ENCODE data around the gene RNASEH2A. TPM values are rescaled to one million over a fixed set of nuclear protein-coding genes. Genes with fewer than 3 reads are reported as not detected.

RNASEH2A gene
- 16.9 TPM for total RNA-seq

DNA sequence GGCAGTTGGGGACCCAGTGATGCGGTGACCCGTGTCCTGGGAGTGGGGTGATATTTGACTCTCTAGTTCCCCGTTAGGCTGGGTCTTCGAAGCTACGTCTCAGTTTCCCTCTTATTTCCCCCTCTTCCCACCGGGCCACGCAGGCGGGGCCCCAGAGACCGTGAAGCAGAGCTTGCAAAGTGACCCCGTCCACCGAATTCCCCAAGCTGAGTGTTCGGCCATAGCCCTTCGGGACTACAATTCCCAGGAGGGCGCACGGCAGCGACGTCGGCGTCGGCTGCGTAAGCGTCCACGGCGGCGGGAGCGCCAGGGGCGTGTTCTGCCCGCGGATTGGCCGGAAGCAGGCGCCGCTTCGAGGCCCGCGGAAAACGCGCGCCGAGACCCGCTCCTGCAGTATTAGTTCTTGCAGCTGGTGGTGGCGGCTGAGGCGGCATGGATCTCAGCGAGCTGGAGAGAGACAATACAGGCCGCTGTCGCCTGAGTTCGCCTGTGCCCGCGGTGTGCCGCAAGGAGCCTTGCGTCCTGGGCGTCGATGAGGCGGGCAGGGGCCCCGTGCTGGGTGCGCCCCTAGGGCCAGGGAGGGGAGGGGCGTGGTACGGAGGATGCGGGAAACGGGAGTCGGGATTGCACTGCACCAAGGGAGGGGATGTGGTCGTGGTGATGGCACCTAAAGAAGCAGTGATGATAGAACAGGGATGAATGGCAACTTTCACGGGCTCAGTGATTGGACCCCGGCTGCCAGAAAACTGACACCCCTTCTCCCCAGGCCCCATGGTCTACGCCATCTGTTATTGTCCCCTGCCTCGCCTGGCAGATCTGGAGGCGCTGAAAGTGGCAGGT, at the start of gene RNASEH2A:
TSS of gene RNASEH2A (plus strand) at position 343 of the 840 bp plus-strand sequence. CDS start at position 433, 90 bp downstream.

DNA sequence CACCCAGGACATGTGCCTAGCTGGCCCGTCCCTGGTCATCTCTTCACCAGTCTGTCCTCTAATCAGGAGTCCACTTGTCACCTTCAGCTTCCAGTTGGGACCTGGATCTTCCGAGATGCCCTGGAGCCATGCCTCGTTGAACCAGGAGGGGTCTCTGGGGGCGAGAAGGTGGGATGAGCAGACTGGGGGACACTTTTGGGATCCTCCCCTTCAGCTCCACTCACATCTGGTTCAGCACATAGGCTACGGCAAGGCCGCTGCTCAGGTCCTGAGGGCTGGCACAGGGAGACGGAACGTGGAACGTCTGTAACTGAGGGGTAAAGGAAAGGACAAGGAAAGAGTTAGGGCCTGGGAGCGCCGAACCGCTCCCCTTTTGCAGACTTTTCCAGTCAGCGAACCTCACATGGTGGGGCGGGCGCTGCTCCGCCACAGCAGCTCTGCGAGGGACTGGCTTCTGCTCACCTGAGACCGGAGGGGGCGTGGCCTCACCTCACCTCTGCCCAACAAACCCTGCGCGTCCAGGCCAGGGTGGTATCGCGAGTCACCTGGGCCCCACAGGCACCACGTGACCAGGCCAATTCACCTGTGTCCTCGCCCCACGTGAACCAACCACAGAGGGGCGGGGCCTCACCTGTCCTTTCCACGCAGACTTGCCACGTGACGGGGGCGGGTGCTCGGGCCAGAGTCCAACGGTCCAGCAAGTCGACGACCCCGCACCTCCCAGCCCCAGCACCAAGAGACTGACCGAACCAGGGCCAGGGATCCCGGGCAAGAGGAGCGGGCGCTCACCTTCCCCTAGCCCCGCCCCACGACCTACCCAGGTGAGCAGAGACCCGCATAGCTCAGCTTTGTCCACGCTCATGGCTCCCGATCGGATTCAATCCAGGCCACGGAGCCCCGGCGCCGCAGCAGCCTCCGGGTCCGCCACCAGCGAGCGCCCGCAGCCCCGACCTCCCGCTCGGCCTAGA, 31.5 kb upstream of the RNASEH2A start, which contains the start of gene HOOK2:
TSS of gene HOOK2 (minus strand) at position 965 of the 968 bp plus-strand sequence. CDS start at position 862, 103 bp downstream.

DNA sequence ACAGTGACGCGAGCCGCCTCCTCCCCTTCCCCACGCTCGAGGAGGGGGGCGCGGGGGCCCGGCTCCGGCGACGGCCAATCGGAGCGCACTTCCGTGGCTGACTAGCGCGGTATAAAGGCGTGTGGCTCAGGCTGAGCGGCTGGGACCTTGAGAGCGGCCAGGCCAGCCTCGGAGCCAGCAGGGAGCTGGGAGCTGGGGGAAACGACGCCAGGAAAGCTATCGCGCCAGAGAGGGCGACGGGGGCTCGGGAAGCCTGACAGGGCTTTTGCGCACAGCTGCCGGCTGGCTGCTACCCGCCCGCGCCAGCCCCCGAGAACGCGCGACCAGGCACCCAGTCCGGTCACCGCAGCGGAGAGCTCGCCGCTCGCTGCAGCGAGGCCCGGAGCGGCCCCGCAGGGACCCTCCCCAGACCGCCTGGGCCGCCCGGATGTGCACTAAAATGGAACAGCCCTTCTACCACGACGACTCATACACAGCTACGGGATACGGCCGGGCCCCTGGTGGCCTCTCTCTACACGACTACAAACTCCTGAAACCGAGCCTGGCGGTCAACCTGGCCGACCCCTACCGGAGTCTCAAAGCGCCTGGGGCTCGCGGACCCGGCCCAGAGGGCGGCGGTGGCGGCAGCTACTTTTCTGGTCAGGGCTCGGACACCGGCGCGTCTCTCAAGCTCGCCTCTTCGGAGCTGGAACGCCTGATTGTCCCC, 14.9 kb upstream of the RNASEH2A start, which contains the start of gene JUNB:
TSS of gene JUNB (plus strand) at position 142 of the 706 bp plus-strand sequence. CDS start at position 428, 286 bp downstream.

GRCh38 chr19:12801466-12802266, 4.7 kb upstream of the RNASEH2A start, which contains the start of the genes PRDX2 and THSD8:
Gene PRDX2 (minus strand): TSS chr19:12801800. CDS start chr19:12801261, 539 bp downstream.
Gene THSD8 (plus strand): TSS chr19:12802069. CDS start chr19:12802072, 3 bp downstream.

DNA sequence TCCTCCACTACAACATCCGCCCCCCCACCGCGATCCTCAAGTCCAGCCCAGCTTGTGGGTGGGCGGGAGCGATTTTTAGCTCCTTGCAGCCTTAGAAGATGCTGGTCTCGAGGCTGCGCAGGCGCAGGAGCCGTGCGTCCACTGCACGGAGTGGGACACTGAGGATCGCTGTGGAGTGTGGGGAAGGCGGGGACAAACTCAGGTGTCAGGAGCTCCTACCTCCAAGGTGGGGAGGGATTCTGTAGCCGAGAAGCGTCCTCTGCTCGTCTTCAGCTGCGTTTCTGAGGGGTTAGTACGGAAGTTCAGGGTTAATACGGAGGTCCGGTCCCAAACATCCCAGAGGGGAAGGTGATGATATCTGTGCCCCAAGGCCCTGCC, 28.2 kb downstream of the RNASEH2A start, which contains the start of gene RTBDN:
TSS of gene RTBDN (minus strand) at position 14 of the 378 bp plus-strand sequence. CDS start 4,600 bp downstream, outside the sequence.

DNA sequence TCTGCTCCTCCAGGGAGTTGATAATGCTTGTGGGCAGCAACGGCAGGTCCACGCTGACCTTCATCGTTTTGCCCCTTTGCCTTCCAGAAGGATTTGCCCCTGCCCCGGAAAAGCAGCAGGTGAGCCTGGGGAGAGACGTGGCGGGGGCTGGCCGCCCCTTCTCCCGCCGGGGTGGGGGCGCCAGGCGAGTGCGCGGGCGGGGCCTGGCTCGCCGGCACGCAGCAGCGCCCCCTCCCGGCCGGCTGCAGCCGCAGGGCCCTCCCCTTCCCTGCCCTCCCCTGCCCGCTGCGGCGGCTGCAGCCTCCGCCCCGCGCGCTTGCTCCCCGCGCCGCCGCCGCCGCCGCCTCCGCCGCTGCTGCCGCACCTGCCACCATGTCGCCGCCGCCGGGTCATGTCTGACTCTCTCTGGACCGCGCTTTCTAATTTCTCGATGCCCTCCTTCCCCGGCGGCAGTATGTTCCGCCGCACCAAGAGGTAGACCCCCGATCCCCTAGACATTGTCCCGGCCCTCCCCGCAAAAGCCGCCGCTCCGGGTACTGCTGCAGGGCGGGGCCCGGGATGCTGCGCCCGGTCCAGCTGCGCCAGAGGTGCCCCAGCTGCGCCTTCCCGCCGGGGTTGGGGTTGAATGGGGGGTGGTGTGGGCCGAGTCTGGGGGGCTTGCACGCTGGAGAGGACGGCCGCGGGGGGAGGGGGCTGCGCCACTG, 31.9 kb downstream of the RNASEH2A start, which contains the start of gene MAST1:
TSS of gene MAST1 (plus strand) at position 334 of the 704 bp plus-strand sequence. CDS start at position 392, 58 bp downstream.

Small RNA genes lying within 50 kb of the gene (small RNA-seq; reads per million reads assigned to genes)
- gene MIR5684 (ENCODE audit: low replicate concordance) (not detected), gene MIR6794 (ENCODE audit: low replicate concordance) (not detected)

Other genes starting within 250 kb of the RNASEH2A start
- 21.6 TPM for gene ZNF490, start 195.8 kb upstream of the RNASEH2A start, total RNA-seq
- 29.1 TPM for gene ZNF791, start 195.7 kb upstream of the RNASEH2A start, total RNA-seq
- gene MAN2B1, start 139.8 kb upstream of the RNASEH2A start, total RNA-seq: 13.8 TPM
- gene WDR83, start 139.8 kb upstream of the RNASEH2A start, total RNA-seq: 14.4 TPM
- gene DHPS, start 124.7 kb upstream of the RNASEH2A start, total RNA-seq: 110 TPM
- not detected for gene GNG14, start 118.6 kb upstream of the RNASEH2A start, total RNA-seq
- gene FBXW9, start 110.0 kb upstream of the RNASEH2A start, total RNA-seq: 8.1 TPM
- gene TNPO2, start 82.7 kb upstream of the RNASEH2A start, total RNA-seq: 90.1 TPM
- gene TRIR, start 71.9 kb upstream of the RNASEH2A start, total RNA-seq: 157 TPM
- 45.4 TPM for gene GET3, start 69.1 kb upstream of the RNASEH2A start, total RNA-seq
- not detected for gene BEST2, start 54.8 kb upstream of the RNASEH2A start, total RNA-seq
- gene HOOK2, start 31.0 kb upstream of the RNASEH2A start, total RNA-seq: 35.4 TPM
- 10.3 TPM for gene JUNB, start 15.1 kb upstream of the RNASEH2A start, total RNA-seq
- gene PRDX2, start 4.8 kb upstream of the RNASEH2A start, total RNA-seq: 189 TPM
- not detected for gene THSD8, start 4.5 kb upstream of the RNASEH2A start, total RNA-seq
- gene RTBDN, start 28.0 kb downstream of the RNASEH2A start, total RNA-seq: 2.2 TPM
- gene MAST1, start 31.9 kb downstream of the RNASEH2A start, total RNA-seq: 131 TPM
- gene DNASE2, start 74.9 kb downstream of the RNASEH2A start, total RNA-seq: 2.5 TPM
- 0.31 TPM for gene KLF1, start 80.6 kb downstream of the RNASEH2A start, total RNA-seq
- 25.7 TPM for gene GCDH, start 84.6 kb downstream of the RNASEH2A start, total RNA-seq
- gene SYCE2, start 112.7 kb downstream of the RNASEH2A start, total RNA-seq: not detected
- 55.7 TPM for gene FARSA, start 127.1 kb downstream of the RNASEH2A start, total RNA-seq
- 211 TPM for gene CALR, start 132.0 kb downstream of the RNASEH2A start, total RNA-seq
- gene RAD23A, start 139.3 kb downstream of the RNASEH2A start, total RNA-seq: 35.1 TPM
- 15.3 TPM for gene GADD45GIP1, start 150.6 kb downstream of the RNASEH2A start, total RNA-seq
- gene DAND5, start 163.0 kb downstream of the RNASEH2A start, total RNA-seq: not detected
- gene NFIX, start 188.9 kb downstream of the RNASEH2A start, total RNA-seq: 235 TPM

Data from parietal lobe (tissue), 2 donors.